H1 (cell line): ENCODE data around the gene SEMA3D. TPM values are rescaled to one million over a fixed set of nuclear protein-coding genes. Genes with fewer than 3 reads are reported as not detected.

Experiments used
- HDAC6 ChIP-seq: IDR thresholded peaks from one replicate; pipeline ENCODE4 v1.7.1; 2012; ENCODE audit warnings: low read depth, mild to moderate bottlenecking, inconsistent platforms, low read length, moderate library complexity
- POLR2A ChIP-seq, 2 experiments: IDR thresholded peaks; 1 replicate in 1 of 2; 2 replicates in 1 of 2; pipeline ENCODE4 v1.6.1; 2011; ENCODE audit warnings: low read depth in 2 of 2, low read length in 2 of 2, mild to moderate bottlenecking in 2 of 2; ENCODE audit errors: control extremely low read depth in 1 of 2
- polyA plus RNA-seq, 7 experiments: library from polyadenylated mRNA; depleted of rRNA in 3 of 7; stranded (reverse) in 5 of 7; unstranded in 2 of 7; fragments of >200 nt in 5 of 7; fragments of 200-250 nt in 2 of 7; gene quantifications; 1 replicate in 5 of 7; 2 replicates in 1 of 7; 4 replicates in 1 of 7; pipeline versions ENCODE4 v1.2.1 to v1.2.3, GENCODE V29; 2011 to 2013; ENCODE audit warnings: missing spikeins in 2 of 7, mixed read lengths in 2 of 7
- total RNA-seq: library from RNA; stranded (reverse); fragmentation: NEBNext Ultra II Directional; extraction: Animal tissue kit (Norgen Biotek cat#: 25700); gene quantifications from 2 replicates; pipeline ENCODE4 v1.2.1, GENCODE V29; 2021

The SEMA3D gene
- total and polyA plus RNA-seq, 2 of the 8 experiments (the other 6 are each of a cell fraction or from before 2014, with no cell fraction given) = 1.6 to 3.5 TPM

DNA sequence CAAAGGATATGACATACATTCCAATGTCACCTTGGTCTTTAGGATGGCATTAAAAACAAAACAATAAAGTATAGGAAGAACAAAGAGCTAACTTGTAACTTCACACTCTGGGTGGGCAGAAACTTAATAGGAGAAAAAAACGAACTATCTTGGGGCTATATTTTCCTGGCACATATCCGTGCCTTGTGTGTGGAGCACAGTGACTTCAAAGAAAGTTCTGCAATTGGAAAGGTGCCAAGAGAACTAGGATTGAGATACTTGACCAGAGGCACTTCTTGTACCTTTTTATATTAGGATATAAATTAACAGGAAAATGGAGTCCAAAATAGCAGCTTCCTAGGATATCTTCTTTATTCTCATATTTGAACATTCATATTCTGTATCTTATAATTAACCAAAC lies 148.4 kb downstream of the SEMA3D start (continued):
- TF ChIP-seq HDAC6 (no peak), POLR2A (IDR thresholded peaks at IDR 0.05; ENCODE audit: control extremely low read depth in 1 of 2, low read depth in 2 of 2, low read length in 2 of 2) (no peak)
